GM21423 (cell line): ENCODE results near the gene IKZF4.
"Not testable (repeated sequence)": the region's sequence is repeated elsewhere in the genome, so short reads cannot be mapped to it uniquely, and the experiment has no call there.

Source experiments
- ATAC-seq: cut with Tn5 transposase; IDR thresholded peaks from one replicate; pipeline ENCODE4 v1.9.1; 2021; ENCODE audit warnings: mild to moderate bottlenecking, moderate library complexity; ENCODE audit not compliant: unreplicated experiment

Gene IKZF4

GRCh38 chr12:55997535-55997859 lies 23.3 kb upstream of the IKZF4 start:
- ATAC-seq: no peak

DNA sequence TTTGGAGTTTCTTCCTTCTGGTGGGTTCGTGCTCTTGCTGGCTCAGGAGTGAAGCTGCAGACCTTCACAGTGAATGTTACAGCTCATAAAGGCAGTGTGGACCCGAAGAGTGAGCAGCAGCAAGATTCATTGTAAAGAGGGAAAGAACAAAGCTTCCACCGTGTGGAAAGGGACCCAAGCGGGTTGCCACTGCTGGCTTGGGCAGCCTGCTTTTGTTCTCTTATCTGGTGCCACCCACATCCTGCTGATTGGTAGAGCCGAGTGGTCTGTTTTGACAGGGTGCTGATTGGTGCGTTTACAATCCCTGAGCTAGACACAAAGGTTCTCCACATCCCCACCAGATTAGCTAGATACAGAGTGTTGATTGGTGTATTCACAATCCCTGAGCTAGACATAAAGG lies 21.3 kb upstream of the IKZF4 start:
- not testable (repeated sequence) for ATAC-seq

- ATAC-seq: not testable (repeated sequence)
Observed at GRCh38 chr12:55999999-56000540, 20.8 kb upstream of the IKZF4 start.

- no peak for ATAC-seq
Observed at GRCh38 chr12:56001487-56002100, 19.2 kb upstream of the IKZF4 start.

- ATAC-seq: not testable (repeated sequence)
Observed at GRCh38 chr12:56003376-56003775, 17.5 kb upstream of the IKZF4 start.

DNA sequence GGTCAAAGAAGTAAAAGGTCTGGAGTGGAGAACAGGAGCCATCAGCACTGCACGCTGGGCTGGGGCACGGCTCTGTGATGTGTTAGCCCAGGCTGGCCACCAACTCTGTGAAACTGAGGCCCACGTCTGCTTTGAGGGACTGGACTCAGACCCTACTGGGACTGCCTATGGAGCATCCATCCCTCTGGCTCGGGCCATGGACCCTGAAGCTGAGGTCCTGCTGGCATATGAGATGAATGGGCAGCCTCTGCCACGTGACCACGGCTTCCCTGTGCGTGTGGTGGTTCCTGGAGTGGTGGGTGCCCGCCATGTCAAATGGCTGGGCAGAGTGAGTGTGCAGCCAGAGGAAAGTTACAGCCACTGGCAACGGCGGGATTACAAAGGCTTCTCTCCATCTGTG lies 16.6 kb upstream of the IKZF4 start:
- no peak for ATAC-seq

DNA sequence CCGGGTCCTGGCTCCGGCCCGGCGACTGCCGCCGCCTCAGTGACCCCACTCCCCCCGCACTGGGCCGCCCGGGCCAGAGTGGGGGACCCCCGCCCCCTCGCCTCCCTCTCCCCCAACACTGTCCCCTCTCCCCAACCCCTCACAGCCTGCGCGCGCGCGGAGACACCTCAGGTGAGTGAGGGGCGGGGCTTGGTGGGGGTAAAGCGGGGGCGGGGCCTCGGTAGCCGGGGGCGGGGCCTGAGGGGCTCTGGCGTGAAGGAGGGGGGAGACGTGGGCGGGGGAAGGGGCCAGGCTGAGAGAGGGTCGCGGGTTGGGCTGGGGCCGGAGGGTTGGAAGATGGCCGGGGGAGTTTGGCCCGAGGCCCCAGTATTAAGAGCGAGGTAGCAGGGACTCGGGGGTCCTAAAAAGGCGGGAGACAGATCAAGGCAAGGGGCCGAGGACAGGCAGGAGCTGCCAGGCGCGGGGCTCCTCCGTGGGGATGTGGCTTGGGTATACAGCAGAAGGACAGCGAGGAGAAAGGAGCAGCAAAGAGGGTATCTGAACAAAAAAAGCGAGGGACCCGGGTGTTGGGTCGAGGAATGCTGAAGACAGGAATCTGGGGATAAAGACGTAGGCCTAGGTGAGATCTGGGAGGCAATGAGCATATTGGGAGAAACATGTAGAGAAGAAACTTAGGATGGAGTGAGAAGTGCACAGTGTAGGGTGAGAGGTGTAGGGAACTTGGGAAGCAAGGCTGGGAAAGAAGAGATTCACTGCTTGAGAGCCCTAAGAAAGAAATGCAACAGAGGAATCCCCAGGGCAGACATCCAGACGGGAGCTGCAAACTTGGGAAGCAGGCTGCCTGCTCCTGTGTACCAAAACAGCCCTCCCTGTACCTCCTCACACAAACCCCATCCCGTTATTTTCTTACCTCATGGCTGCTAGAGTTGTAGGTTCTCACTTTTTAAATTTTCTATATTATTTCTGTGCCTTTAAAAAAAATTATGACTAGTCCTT lies 13.0 kb upstream of the IKZF4 start:
- peak; percentile 32 for ATAC-seq

DNA sequence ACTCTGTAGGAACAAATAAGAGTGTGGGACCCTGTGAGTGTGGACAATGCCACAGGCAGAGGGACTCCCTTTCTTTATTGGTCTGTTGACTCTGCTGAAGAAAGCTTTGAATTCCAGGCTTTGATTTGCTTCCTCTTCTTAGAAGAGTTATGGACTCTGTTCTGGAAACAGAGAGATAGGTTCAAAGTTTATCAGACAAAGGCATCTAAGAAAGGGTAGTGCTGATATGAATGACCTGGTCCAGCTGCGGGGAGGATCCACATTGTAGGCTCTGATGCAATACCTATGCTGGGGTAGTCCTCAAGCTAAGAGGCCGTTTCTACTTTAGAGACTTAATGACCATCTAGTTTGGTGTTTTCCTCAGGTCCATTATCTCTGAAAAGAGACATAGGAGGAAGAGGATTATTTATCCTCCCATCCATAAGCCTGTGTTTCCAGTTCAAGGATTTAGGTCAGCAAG lies 10.7 kb upstream of the IKZF4 start:
- no peak for ATAC-seq

DNA sequence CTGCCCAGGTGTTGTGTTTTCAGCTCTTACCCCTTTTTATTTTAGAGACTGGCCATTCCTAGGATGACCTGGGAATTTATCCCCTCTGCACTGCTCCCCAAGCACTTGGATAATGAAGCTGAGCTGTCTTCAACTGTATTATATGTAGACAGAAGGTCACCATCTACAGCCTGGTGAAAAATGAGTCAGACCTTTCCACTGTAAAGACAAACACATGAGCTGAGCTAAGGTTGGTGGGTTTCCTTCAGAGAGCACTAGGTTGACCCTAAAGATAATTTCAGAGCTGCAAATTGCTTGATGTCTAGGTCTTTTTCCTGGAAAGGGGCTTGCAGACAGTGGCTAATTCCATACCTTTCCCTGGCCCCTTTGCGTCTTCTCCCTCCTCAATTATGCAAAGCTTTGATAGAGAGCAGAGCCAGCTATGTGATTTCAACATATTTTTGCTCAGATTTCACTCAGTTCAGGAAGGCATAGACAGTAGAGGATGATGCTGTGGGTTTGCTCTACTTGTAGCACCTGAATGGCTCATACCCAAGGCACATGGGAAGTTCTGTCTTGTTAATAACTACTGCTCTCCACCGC lies 9.2 kb upstream of the IKZF4 start:
- no peak for ATAC-seq

GRCh38 chr12:56013482-56013881 lies 7.4 kb upstream of the IKZF4 start:
- no peak for ATAC-seq

GRCh38 chr12:56014205-56014604 lies 6.6 kb upstream of the IKZF4 start:
- no peak for ATAC-seq

- no peak for ATAC-seq
Observed at GRCh38 chr12:56017181-56017580, 3.7 kb upstream of the IKZF4 start.

GRCh38 chr12:56018356-56018755 lies 2.5 kb upstream of the IKZF4 start:
- ATAC-seq: no peak

- no peak for ATAC-seq
Observed at GRCh38 chr12:56021889-56022497, 1.1 kb downstream of the IKZF4 start.

DNA sequence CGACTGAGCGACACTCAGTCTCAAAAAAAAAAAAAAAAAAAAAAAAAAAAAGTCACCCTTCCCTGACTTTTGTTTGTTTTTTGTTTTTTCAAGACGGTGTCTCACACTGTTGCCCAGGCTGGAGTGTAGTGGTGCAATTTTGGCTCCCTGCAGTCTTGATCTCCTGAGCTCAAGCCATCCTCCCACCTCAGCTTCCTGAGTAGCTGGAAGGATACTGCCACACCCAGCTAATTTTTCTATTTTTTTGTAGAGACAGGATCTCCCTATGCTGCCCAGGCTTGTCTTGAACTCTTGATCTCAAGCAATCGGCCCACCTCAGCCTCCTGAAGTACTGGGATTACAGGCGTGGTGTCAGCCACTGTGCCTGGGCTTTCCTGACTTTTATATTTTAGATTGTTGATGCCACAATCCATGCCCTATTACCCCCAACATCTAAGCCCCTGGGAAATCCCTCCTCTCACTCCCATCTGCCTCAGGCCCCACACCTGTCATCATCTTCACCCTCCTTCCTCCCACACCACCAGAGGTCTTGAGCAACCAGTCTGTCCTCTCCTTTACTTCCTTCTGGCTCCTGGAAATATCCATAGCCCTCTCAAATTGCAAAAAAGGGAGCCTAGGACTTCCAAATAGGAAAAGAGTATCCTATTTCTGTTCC lies 7.8 kb downstream of the IKZF4 start:
- no peak for ATAC-seq

- ATAC-seq: no peak
Observed at GRCh38 chr12:56029166-56029519, 8.3 kb downstream of the IKZF4 start.

- ATAC-seq: no peak
Observed at GRCh38 chr12:56029666-56030293, 8.9 kb downstream of the IKZF4 start.

DNA sequence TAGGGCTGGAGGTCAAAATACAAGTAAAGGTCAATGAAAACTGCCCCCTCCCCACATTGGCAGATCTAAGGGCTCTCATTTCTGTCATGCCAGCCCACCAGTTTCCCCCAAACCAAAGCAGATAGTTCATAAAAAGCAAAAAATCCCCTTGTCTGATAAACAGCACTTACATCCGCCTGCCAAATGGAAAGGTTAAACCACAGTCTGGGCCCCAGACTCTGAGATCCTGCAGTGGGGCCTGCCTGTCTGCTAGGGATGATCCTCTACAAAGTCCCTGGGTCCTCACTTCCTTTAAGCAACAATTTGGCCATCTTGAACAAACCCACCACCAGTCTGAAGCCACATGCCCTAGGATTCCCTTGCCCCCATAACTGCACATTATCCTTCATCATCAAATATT lies 11.1 kb downstream of the IKZF4 start:
- no peak for ATAC-seq

DNA sequence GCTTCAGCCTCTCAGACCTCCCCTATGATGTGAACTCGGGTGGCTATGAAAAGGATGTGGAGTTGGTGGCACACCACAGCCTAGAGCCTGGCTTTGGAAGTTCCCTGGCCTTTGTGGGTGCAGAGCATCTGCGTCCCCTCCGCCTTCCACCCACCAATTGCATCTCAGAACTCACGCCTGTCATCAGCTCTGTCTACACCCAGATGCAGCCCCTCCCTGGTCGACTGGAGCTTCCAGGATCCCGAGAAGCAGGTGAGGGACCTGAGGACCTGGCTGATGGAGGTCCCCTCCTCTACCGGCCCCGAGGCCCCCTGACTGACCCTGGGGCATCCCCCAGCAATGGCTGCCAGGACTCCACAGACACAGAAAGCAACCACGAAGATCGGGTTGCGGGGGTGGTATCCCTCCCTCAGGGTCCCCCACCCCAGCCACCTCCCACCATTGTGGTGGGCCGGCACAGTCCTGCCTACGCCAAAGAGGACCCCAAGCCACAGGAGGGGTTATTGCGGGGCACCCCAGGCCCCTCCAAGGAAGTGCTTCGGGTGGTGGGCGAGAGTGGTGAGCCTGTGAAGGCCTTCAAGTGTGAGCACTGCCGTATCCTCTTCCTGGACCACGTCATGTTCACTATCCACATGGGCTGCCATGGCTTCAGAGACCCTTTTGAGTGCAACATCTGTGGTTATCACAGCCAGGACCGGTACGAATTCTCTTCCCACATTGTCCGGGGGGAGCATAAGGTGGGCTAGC lies 13.9 kb downstream of the IKZF4 start:
- no peak for ATAC-seq

DNA sequence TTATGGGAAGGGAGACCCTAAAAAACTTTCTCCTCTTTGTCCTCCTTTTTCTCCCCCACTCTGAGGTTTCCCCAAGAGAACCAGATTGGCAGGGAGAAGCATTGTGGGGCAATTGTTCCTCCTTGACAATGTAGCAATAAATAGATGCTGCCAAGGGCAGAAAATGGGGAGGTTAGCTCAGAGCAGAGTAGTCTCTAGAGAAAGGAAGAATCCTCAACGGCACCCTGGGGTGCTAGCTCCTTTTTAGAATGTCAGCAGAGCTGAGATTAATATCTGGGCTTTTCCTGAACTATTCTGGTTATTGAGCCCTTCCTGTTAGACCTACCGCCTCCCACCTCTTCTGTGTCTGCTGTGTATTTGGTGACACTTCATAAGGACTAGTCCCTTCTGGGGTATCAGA lies 16.3 kb downstream of the IKZF4 start:
- no peak for ATAC-seq
